K562 (cell line): Measurements from ENCODE around the gene PCBP3.

Experiments
- NR3C1 ChIP-seq: sonication (generic); formaldehyde crosslinking; IDR thresholded peaks from 2 replicates; pipeline ENCODE4 v1.8.1; 2022; ENCODE audit warnings: missing genetic modification reagents
- OTX1 ChIP-seq: fragments of 450-650 bp; formaldehyde crosslinking; IDR thresholded peaks from 2 replicates; pipeline ENCODE4 v1.4.0; 2022; ENCODE audit warnings: mild to moderate bottlenecking
- SMARCC2 ChIP-seq: fragments of 450-650 bp; IDR thresholded peaks from 2 replicates; pipeline ENCODE4 v1.6.1; 2017; ENCODE audit warnings: antibody characterized with exemption, moderate library complexity, mild to moderate bottlenecking, low read depth
- SPI1 ChIP-seq: IDR thresholded peaks from 2 replicates; pipeline ENCODE4 v1.6.1; 2011; ENCODE audit warnings: low read depth, low read length, control low read depth, borderline replicate concordance
- TF ChIP-seq, protein P1 (sequence below), 3 experiments: IDR thresholded peaks in 2 of 3; conservative IDR thresholded peaks in 1 of 3; 2 replicates each; pipeline ENCODE4 v1.5.1; 2011 to 2012; ENCODE audit warnings: low read length in 3 of 3, mild to moderate bottlenecking in 3 of 3, control low read depth in 2 of 3, improper control_type of control experiment in 1 of 3, inconsistent platforms in 1 of 3, low read depth in 1 of 3, mixed read lengths in 1 of 3, moderate library complexity in 1 of 3; ENCODE audit not compliant: insufficient read depth in 2 of 3
- TF ChIP-seq, protein P2 (sequence below): sonication (generic); formaldehyde crosslinking; IDR thresholded peaks from 2 replicates; pipeline ENCODE4 v1.8.0; 2022; ENCODE audit warnings: mild to moderate bottlenecking, missing genetic modification reagents

DNA sequence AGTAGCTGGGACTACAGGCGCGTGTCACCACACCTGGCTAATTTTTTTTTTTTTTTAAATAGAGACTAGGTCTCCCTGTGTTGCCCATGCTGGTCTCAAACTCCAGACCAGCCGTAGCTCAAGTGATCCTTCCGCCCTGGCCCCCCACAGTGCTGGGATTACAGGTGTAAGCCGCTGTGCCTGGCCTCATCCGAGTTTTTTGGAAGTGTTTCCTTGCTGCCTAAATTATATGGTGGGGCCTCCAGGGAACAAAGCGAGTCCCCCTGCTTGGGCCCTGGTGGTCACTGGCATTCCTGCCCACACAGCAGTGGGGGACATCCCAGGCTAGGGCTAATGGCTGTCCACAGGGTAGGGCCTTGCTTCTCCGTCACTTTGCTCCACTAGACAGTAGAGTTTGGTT, 143.8 kb downstream of the PCBP3 start:
- TF ChIP-seq SPI1 (no peak), OTX1 (no peak), SMARCC2 (no peak), NR3C1 (no peak)
- TF ChIP-seq, protein P1, sequence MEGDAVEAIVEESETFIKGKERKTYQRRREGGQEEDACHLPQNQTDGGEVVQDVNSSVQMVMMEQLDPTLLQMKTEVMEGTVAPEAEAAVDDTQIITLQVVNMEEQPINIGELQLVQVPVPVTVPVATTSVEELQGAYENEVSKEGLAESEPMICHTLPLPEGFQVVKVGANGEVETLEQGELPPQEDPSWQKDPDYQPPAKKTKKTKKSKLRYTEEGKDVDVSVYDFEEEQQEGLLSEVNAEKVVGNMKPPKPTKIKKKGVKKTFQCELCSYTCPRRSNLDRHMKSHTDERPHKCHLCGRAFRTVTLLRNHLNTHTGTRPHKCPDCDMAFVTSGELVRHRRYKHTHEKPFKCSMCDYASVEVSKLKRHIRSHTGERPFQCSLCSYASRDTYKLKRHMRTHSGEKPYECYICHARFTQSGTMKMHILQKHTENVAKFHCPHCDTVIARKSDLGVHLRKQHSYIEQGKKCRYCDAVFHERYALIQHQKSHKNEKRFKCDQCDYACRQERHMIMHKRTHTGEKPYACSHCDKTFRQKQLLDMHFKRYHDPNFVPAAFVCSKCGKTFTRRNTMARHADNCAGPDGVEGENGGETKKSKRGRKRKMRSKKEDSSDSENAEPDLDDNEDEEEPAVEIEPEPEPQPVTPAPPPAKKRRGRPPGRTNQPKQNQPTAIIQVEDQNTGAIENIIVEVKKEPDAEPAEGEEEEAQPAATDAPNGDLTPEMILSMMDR (IDR thresholded peaks at IDR 0.05 in 2 of 3, conservative IDR thresholded peaks at IDR 0.05 in 1 of 3; ENCODE audit: insufficient read depth in 2 of 3, low read depth in 1 of 3, low read length in 3 of 3): no peak
- TF ChIP-seq, protein P2, sequence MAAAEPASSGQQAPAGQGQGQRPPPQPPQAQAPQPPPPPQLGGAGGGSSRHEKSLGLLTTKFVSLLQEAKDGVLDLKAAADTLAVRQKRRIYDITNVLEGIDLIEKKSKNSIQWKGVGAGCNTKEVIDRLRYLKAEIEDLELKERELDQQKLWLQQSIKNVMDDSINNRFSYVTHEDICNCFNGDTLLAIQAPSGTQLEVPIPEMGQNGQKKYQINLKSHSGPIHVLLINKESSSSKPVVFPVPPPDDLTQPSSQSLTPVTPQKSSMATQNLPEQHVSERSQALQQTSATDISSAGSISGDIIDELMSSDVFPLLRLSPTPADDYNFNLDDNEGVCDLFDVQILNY (CRISPR knock-in tag): no peak
